Measurements from ENCODE around the gene TYSND1. TPM values are rescaled to one million over a fixed set of nuclear protein-coding genes. Genes with fewer than 3 reads are reported as not detected.
"Not testable (repeated sequence)": the region's sequence is repeated elsewhere in the genome, so short reads cannot be mapped to it uniquely, and the experiment has no call there.

Gene TYSND1
- total RNA-seq, 1 donor, result 15.6 TPM

DNA sequence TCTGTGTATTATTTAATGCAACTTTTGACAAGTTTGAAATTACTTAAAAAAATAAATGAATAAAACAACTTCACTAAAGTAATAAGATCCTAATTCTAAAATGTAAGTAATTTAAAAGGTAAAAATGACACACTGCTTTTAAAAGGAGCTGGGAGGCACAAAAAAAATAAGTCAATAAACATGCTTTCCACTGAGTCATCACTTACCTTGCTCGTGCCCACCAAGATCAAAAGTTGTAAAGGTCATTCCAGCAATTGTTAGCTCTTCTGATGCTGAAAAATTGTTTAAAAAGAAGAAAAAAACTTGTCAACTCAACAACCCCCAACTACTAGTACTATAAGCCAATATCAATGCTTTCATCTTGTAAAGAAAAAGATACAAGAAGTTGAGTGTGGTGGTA lies 14.3 kb upstream of the TYSND1 start:
- H2AFZ ChIP-seq (ENCODE audit: low read length), result no peak overlapping the region
- DNase-seq (ENCODE audit: insufficient read length, low spot score, missing footprints), result no peak
- H3K27me3 ChIP-seq (ENCODE audit: insufficient read depth, low read length), result no peaks in the 10 kb centered on the region
- no peak overlapping the region for H3K4me3 ChIP-seq (ENCODE audit: insufficient read depth, low read length)
- no peaks in the 10 kb centered on the region for H3K9me3 ChIP-seq (ENCODE audit: low read depth, low read length)
- H3K27ac ChIP-seq (ENCODE audit: low read depth, low read length), result peak overlapping the region; percentile 3
- H3K36me3 ChIP-seq (ENCODE audit: insufficient read depth, low read length), result peaks cover 83% of the 10 kb centered on the region
- peaks cover 70% of the 10 kb centered on the region for H4K20me1 ChIP-seq (ENCODE audit: insufficient read depth, low read length)
- H3K4me2 ChIP-seq (ENCODE audit: insufficient read depth, low read length), result no peak overlapping the region
- peaks cover 39% of the 10 kb centered on the region for H3K4me1 ChIP-seq (ENCODE audit: insufficient read depth, low read length)
- H3K79me2 ChIP-seq (ENCODE audit: insufficient read depth, low read length), result peaks cover 94% of the 10 kb centered on the region
- TF ChIP-seq CTCF (IDR thresholded peaks at IDR 0.05; ENCODE audit: extremely low read depth, low read depth, low read length), result no peak

DNA sequence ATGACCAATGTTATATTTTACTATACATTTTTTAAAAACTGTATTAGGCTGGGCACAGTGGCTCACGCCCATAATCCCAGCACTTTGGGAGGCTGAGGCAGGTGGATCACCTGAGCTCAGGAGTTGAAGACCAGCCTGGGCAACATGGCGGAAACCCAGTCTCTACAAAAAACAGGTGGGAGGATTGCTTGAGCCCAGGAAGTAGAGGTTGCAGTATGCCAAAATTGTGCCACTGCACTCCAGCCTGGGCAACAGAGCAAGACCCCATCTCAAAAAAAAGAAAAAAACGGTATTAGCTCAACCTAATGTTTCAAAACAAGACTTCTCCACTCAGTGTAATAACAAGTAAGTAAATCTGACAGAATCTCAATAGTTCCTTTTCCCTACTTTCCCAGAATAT lies 12.9 kb upstream of the TYSND1 start:
- H3K9me3 ChIP-seq (ENCODE audit: low read depth, low read length); H3K4me3 ChIP-seq (ENCODE audit: insufficient read depth, low read length); H3K4me2 ChIP-seq (ENCODE audit: insufficient read depth, low read length); DNase-seq (ENCODE audit: insufficient read length, low spot score, missing footprints); H3K27me3 ChIP-seq (ENCODE audit: insufficient read depth, low read length); H2AFZ ChIP-seq (ENCODE audit: low read length): not testable (repeated sequence)
- Histone ChIP-seq H3K36me3 (ENCODE audit: insufficient read depth, low read length) (peaks cover 85% of the 10 kb centered on the region), H4K20me1 (ENCODE audit: insufficient read depth, low read length) (peaks cover 70% of the 10 kb centered on the region), H3K4me1 (ENCODE audit: insufficient read depth, low read length) (peaks cover 33% of the 10 kb centered on the region), H3K27ac (ENCODE audit: low read depth, low read length) (peak overlapping the region; percentile 11), H3K79me2 (ENCODE audit: insufficient read depth, low read length) (peaks cover 93% of the 10 kb centered on the region)

GRCh38 chr10:70158113-70158512 lies 11.6 kb upstream of the TYSND1 start:
- Histone ChIP-seq H3K27ac (ENCODE audit: low read depth, low read length) (peak overlapping the region; percentile 1), H4K20me1 (ENCODE audit: insufficient read depth, low read length) (peaks cover 61% of the 10 kb centered on the region), H3K36me3 (ENCODE audit: insufficient read depth, low read length) (peaks cover 87% of the 10 kb centered on the region), H3K79me2 (ENCODE audit: insufficient read depth, low read length) (peaks cover 93% of the 10 kb centered on the region), H3K4me1 (ENCODE audit: insufficient read depth, low read length) (peaks cover 24% of the 10 kb centered on the region), H3K4me3 (ENCODE audit: insufficient read depth, low read length) (no peak overlapping the region), H3K27me3 (ENCODE audit: insufficient read depth, low read length) (no peaks in the 10 kb centered on the region), H3K4me2 (ENCODE audit: insufficient read depth, low read length) (no peak overlapping the region), H3K9me3 (ENCODE audit: low read depth, low read length) (no peaks in the 10 kb centered on the region), H2AFZ (ENCODE audit: low read length) (no peak overlapping the region)
- peak; percentile 77 for DNase-seq (ENCODE audit: insufficient read length, low spot score, missing footprints)
- no peak for TF ChIP-seq CTCF (IDR thresholded peaks at IDR 0.05; ENCODE audit: extremely low read depth, low read depth, low read length)

DNA sequence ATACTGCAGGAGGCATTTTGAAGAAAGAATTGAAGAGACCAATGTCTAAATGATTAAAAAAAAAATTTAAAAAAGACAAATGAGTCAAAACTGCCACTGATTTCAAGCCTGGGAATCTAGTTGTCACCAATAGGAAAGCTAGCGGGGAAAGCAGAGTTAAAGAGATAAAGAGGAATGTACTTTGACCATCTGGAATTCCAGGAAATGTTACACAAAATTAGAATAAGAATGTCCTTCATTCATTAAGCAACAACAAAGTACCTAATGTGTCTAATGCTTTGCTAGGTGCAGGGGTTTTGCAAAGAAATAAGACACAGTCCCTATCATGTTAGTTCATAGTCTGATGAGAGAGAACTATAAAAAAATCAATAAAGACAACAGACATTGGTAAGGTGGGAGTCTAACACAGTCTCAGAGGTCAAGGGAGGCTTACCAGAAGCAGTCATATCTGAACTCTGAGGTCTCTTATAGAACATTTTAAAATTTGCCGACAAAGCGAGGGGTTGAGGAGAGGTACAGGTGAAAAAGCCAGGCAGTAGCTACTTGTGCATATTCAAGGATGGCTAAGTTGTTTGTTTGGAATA lies 8.8 kb upstream of the TYSND1 start:
- no peak for TF ChIP-seq CTCF (IDR thresholded peaks at IDR 0.05; ENCODE audit: extremely low read depth, low read depth, low read length)
- DNase-seq (ENCODE audit: insufficient read length, low spot score, missing footprints), result no peak
- Histone ChIP-seq H3K27ac (ENCODE audit: low read depth, low read length) (no peak overlapping the region), H3K9me3 (ENCODE audit: low read depth, low read length) (no peaks in the 10 kb centered on the region), H2AFZ (ENCODE audit: low read length) (no peak overlapping the region), H3K79me2 (ENCODE audit: insufficient read depth, low read length) (peaks cover 92% of the 10 kb centered on the region), H3K36me3 (ENCODE audit: insufficient read depth, low read length) (peaks cover 97% of the 10 kb centered on the region), H4K20me1 (ENCODE audit: insufficient read depth, low read length) (peaks cover 55% of the 10 kb centered on the region), H3K4me1 (ENCODE audit: insufficient read depth, low read length) (peaks cover 10% of the 10 kb centered on the region), H3K4me3 (ENCODE audit: insufficient read depth, low read length) (no peak overlapping the region), H3K4me2 (ENCODE audit: insufficient read depth, low read length) (no peak overlapping the region), H3K27me3 (ENCODE audit: insufficient read depth, low read length) (no peaks in the 10 kb centered on the region)
